Left lung (tissue), 10 donors: ENCODE data around the gene TEAD1. TPM values are rescaled to one million over a fixed set of nuclear protein-coding genes. Genes with fewer than 3 reads are reported as not detected.
"Not testable (repeated sequence)": the region's sequence is repeated elsewhere in the genome, so short reads cannot be mapped to it uniquely, and the experiment has no call there.

Experiments
- ATAC-seq: fragments of 200-7000 bp; cut with Tn5 transposase; one replicate; pipeline ENCODE4 v1.9.1; 2020; ENCODE audit warnings: moderate library complexity
- DNase-seq, 4 donors: peaks; one replicate each; pipeline ENCODE4 v3.0.0-alpha.2; 2013 to 2020
- H3K27ac ChIP-seq, 2 donors: fragments of 200-600 bp; sonication (generic) in 1 of 2; one replicate each; pipeline versions ENCODE4 v1.5.0 to v1.8.0; 2020 to 2021
- H3K27me3 ChIP-seq, 2 donors: fragments of 200-600 bp; sonication (generic) in 1 of 2; one replicate each; pipeline versions ENCODE4 v1.5.0 to v1.8.0; 2020 to 2021
- H3K36me3 ChIP-seq, 2 donors: fragments of 200-600 bp; sonication (generic) in 1 of 2; one replicate each; pipeline versions ENCODE4 v1.5.0 to v1.8.0; 2020 to 2021
- H3K4me1 ChIP-seq, 2 donors: fragments of 200-600 bp; one replicate each; pipeline ENCODE4 v1.8.0; 2021
- H3K4me3 ChIP-seq, 2 donors: fragments of 200-600 bp; sonication (generic) in 1 of 2; one replicate each; pipeline versions ENCODE4 v1.5.0 to v1.8.0; 2020 to 2021; ENCODE audit warnings: mild to moderate bottlenecking in 1 of 2
- H3K9me3 ChIP-seq, 2 donors: fragments of 200-600 bp; sonication (generic) in 1 of 2; one replicate each; pipeline versions ENCODE4 v1.5.0 to v1.8.0; 2020 to 2021
- intact Hi-C, 2 donors: fragments of 100-400 bp; cut with DNase I; formaldehyde crosslinking; loops; one replicate each; pipeline versions ENCODE4 v1.11.2 to v1.14.2; 2022
- polyA plus RNA-seq, 6 donors: library from polyadenylated mRNA; unstranded; fragments of 120-200 nt; gene quantifications; one replicate each; pipeline ENCODE4 v1.2.1, GENCODE V29; 2013; ENCODE audit not compliant: insufficient read length in 6 of 6
- total RNA-seq, 2 donors: library from RNA; stranded (reverse); fragmentation: NEBNext Ultra II Directional; extraction: Animal tissue kit (Norgen Biotek cat#: 25700); gene quantifications; one replicate each; pipeline ENCODE4 v1.2.1, GENCODE V29; 2021
- TF ChIP-seq, protein P1 (sequence below), 2 donors: fragments of 200-600 bp; sonication (generic) in 1 of 2; IDR thresholded peaks; one replicate each; pipeline versions ENCODE4 v1.5.0 to v1.8.0; 2021; ENCODE audit warnings: antibody characterized with exemption in 2 of 2
- donor health status: DM: no; HTN: yes; CAD: no.
- donor health status: DM: no; HTN: no; CAD: no.

Gene TEAD1
- total and polyA plus RNA-seq, 8 donors, result 58.1 to 106 (median 86.9) TPM

DNA sequence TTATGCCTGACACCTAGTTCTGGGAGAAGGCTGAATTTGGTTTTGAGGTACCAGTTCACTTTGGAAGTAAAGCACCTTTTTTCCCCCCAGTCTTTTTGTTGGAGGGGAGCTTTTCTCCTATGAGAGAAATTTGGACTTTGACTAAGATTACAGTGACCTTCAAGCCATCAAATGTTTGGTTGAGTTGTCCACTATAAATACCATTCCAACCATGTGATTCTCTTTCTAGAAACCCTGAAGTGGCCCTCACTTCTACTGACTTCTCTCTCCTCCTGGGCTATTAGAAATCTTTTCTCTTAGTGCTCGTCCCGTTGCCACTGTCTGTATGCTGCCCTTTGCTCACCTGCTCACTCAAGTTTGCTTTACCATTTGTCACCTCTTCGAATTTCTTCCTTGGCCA lies 82.6 kb downstream of the TEAD1 start:
- intact Hi-C loops, result no loop called here
- Histone ChIP-seq H3K27ac (no peak overlapping the region), H3K4me1 (peaks cover 0 to 2% of the 10 kb centered on the region in 2 donors), H3K36me3 (no peaks in the 10 kb centered on the region), H3K9me3 (no peaks in the 10 kb centered on the region), H3K4me3 (no peak overlapping the region), H3K27me3 (no peaks in the 10 kb centered on the region)
- DNase-seq, result no peak
- TF ChIP-seq, protein P1, sequence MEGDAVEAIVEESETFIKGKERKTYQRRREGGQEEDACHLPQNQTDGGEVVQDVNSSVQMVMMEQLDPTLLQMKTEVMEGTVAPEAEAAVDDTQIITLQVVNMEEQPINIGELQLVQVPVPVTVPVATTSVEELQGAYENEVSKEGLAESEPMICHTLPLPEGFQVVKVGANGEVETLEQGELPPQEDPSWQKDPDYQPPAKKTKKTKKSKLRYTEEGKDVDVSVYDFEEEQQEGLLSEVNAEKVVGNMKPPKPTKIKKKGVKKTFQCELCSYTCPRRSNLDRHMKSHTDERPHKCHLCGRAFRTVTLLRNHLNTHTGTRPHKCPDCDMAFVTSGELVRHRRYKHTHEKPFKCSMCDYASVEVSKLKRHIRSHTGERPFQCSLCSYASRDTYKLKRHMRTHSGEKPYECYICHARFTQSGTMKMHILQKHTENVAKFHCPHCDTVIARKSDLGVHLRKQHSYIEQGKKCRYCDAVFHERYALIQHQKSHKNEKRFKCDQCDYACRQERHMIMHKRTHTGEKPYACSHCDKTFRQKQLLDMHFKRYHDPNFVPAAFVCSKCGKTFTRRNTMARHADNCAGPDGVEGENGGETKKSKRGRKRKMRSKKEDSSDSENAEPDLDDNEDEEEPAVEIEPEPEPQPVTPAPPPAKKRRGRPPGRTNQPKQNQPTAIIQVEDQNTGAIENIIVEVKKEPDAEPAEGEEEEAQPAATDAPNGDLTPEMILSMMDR (IDR thresholded peaks at IDR 0.05), result no peak
- ATAC-seq, result peak; percentile 42

DNA sequence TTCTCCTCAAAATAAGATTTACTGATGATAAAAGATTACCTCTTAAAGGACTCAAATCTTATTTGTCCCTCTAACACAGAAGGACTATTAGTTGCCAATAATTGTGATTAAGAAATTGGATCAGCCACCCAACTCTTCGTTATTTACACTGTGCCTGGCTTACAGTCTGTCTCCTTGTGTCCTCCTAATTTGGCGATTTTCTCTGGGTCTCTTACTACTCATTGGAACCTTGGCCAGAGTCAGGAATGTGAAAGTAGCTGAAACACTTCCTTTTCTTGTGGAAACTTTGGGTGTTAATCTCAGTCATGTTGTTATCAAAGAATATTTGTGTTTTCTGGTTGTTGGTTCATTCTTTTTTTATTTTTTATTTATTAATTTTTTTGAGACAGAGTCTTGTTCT lies 83.2 kb downstream of the TEAD1 start:
- TF ChIP-seq, protein P1 (IDR thresholded peaks at IDR 0.05), result no peak
- ATAC-seq, result no peak
- Histone ChIP-seq H3K9me3 (no peaks in the 10 kb centered on the region), H3K36me3 (no peaks in the 10 kb centered on the region), H3K27ac (no peak overlapping the region), H3K4me1 (peaks cover 0 to 2% of the 10 kb centered on the region in 2 donors), H3K4me3 (no peak overlapping the region), H3K27me3 (no peaks in the 10 kb centered on the region)
- intact Hi-C loops, result no loop called here
- no peak for DNase-seq

DNA sequence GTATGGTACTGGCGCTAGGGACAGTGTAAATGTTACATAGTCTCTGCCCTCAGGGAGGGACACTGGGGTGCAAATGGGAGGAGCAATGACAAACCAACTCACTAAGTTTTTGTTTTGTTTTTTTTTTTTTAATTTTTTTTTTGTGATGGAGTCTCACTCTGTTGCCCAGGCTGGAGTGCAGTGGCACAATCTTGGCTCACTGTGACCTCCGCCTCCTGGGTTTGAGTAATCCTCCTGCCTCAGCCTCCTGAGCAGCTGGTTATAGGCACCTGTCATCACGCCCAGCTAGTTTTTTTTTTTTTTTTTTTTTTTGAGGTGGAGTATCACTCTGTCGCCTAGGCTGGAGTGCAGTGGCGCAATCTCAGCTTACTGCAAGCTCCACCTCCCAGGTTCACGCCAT lies 83.9 kb downstream of the TEAD1 start:
- DNase-seq, H3K9me3 ChIP-seq, H3K4me1 ChIP-seq, H3K4me3 ChIP-seq, intact Hi-C loops, H3K27ac ChIP-seq, H3K36me3 ChIP-seq, ATAC-seq, H3K27me3 ChIP-seq: not testable (repeated sequence)

DNA sequence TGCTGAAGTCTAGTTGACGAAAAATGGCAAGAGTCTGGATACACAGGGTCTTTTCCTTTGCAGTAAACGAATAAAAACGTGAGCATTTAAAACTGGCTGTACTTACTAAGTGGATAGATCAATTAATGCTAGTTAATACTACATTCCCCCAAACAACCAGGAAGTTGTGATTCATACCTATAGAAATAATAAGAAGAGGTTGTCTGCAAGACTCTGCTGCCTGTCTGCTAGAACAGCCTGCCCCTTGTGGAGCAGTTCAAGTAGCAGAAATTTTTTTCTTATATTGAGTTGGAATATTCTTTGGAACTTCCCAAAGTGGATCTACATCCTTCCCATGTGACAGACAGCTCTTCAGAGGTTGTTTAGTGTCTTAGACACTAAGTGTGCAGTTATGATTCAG lies 86.8 kb downstream of the TEAD1 start:
- Histone ChIP-seq H3K9me3 (no peaks in the 10 kb centered on the region), H3K27me3 (no peaks in the 10 kb centered on the region), H3K4me3 (no peak overlapping the region), H3K36me3 (no peaks in the 10 kb centered on the region), H3K27ac (no peak overlapping the region), H3K4me1 (no peaks in the 10 kb centered on the region)
- TF ChIP-seq, protein P1 (IDR thresholded peaks at IDR 0.05), result no peak
- DNase-seq (no peak), ATAC-seq (no peak)
- intact Hi-C loops, result no loop called here

DNA sequence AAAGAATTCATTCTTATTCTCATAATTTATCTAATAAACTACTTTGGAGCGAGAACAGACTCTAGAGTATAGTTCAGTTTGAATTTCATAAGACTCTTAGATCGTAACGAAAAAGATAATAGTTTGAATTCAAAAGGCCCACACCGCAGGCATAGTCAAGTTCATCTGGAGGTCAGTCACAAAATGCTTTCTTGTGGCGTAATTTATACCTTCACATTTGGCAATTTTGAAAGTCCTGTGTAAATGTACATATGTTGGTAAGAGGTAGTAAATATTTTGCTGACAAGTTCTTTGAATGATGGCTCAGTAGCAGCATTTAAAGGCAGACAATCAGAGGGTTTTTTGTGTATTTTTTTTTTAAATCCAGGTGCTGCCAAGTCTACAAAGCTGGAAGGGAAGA lies 88.1 kb downstream of the TEAD1 start:
- no peak overlapping the region for H3K27ac ChIP-seq
- TF ChIP-seq, protein P1 (IDR thresholded peaks at IDR 0.05), result no peak

DNA sequence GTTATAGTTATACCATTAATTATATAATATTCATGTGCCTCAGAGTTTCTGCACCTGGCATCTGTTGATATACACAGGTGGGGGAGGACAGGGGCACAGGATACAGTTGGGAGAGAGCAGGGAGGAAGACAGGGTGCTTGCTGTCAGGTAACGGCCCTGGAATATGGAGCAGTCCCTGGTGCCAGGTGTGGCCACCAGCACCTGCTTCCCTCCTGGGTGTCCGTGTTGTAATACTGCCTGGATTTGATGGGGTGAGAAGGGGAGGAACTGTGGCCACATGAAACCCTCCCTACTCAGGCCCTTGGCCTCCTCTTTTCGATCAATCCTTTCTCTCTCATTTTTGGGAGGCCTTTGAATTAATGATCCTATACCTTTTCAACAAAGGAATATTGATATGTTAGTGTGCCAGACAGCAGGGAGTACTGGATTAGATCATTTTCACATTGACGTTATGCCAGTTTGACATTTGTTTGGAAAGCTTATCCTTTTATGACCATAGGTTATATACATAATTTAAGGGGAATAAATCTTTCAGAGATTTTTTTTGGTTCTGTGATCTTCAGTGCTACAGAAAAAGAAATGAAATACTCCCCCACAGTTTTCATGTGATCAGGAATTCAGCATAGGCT lies 88.6 kb downstream of the TEAD1 start:
- DNase-seq, result no peak
- Histone ChIP-seq H3K9me3 (no peaks in the 10 kb centered on the region), H3K4me1 (no peaks in the 10 kb centered on the region), H3K27me3 (no peaks in the 10 kb centered on the region), H3K36me3 (no peaks in the 10 kb centered on the region), H3K4me3 (no peak overlapping the region), H3K27ac (no peak overlapping the region)
- intact Hi-C loops, result no loop called here
- TF ChIP-seq, protein P1 (IDR thresholded peaks at IDR 0.05), result no peak
- ATAC-seq, result no peak

More for the DNA sequence above, 88.1 kb downstream of the TEAD1 start:
- ATAC-seq (no peak), DNase-seq (peak in 1 of 4 donors; percentile 27)
- H3K4me1 ChIP-seq, result no peaks in the 10 kb centered on the region
- H3K36me3 ChIP-seq, result no peaks in the 10 kb centered on the region
- no peaks in the 10 kb centered on the region for H3K27me3 ChIP-seq
- intact Hi-C loops, result no loop called here
- H3K9me3 ChIP-seq, result no peaks in the 10 kb centered on the region
- H3K4me3 ChIP-seq, result no peak overlapping the region
